HL-60 (cell line): ENCODE results near the gene MX2.

Experiments
- CTCF ChIP-seq: IDR thresholded peaks from one replicate; pipeline ENCODE4 v1.5.1; 2011; ENCODE audit warnings: low read length, control low read depth, inconsistent platforms; ENCODE audit not compliant: insufficient read depth
- GABPA ChIP-seq: IDR thresholded peaks from 2 replicates; pipeline ENCODE4 v1.6.1; 2012; ENCODE audit warnings: low read depth
- POLR2AphosphoS5 ChIP-seq: IDR thresholded peaks from 2 replicates; pipeline ENCODE4 v1.6.1; 2012; ENCODE audit warnings: low read depth
- REST ChIP-seq: IDR thresholded peaks from 2 replicates; pipeline ENCODE4 v1.6.1; 2012; ENCODE audit warnings: low read depth; ENCODE audit not compliant: insufficient replicate concordance

DNA sequence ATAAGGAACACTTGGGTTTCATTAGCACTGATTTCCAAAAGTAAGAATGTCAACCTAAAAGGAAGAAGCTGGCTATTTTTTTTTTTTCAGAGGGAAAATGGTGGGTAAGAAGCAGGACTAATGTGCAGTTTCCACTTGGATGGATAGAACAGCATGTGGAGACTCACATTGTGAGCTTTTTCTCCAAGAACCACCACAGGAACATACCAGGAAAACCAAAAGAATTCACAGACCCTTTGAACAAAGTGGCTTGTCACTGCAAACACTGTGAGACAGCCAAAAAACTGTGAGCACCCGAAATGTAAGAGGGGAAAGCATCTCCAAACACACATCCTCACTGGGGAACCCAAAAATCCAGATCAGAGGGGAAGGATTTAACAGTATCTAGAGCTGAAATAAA is 48.5 kb downstream of the MX2 start:
- TF ChIP-seq CTCF (no peak), POLR2AphosphoS5 (no peak), REST (no peak), GABPA (no peak)
